HL-60 (cell line): Measurements from ENCODE around the gene AQP3.

Source experiments
- CTCF ChIP-seq: IDR thresholded peaks from one replicate; pipeline ENCODE4 v1.5.1; 2011; ENCODE audit warnings: low read length, control low read depth, inconsistent platforms; ENCODE audit not compliant: insufficient read depth
- GABPA ChIP-seq: IDR thresholded peaks from 2 replicates; pipeline ENCODE4 v1.6.1; 2012; ENCODE audit warnings: low read depth
- REST ChIP-seq: IDR thresholded peaks from 2 replicates; pipeline ENCODE4 v1.6.1; 2012; ENCODE audit warnings: low read depth; ENCODE audit not compliant: insufficient replicate concordance
- SPI1 ChIP-seq: IDR thresholded peaks from 2 replicates; pipeline ENCODE4 v1.6.1; 2012; ENCODE audit warnings: low read depth, mild to moderate bottlenecking, borderline replicate concordance

GRCh38 chr9:33416996-33417395 lies 30.4 kb downstream of the AQP3 start:
- TF ChIP-seq CTCF (no peak), GABPA (no peak), REST (no peak), SPI1 (no peak)
